Nephron (organoid): ENCODE results near the gene CCDC13.
A peak's percentile ranks its signal among the peaks of the same experiment; 100 is the strongest.

Experiments
- H3K27ac Mint-ChIP-seq, 3 experiments: 2 replicates each; pipeline ENCODE4 v1.8.0; 2020; ENCODE audit warnings: mixed read lengths in 3 of 3, mild to moderate bottlenecking in 2 of 3, moderate library complexity in 1 of 3
- H3K27me3 Mint-ChIP-seq: 2 replicates; pipeline ENCODE4 v1.8.0; 2021; ENCODE audit warnings: low read depth, mild to moderate bottlenecking, moderate library complexity, mixed read lengths
- H3K36me3 Mint-ChIP-seq: 2 replicates; pipeline ENCODE4 v1.8.0; 2020; ENCODE audit warnings: low read depth, mixed read lengths
- H3K4me1 Mint-ChIP-seq: 2 replicates; pipeline ENCODE4 v1.8.0; 2020; ENCODE audit warnings: mixed read lengths
- H3K4me3 Mint-ChIP-seq, 3 experiments: 2 replicates each; pipeline ENCODE4 v1.8.0; 2020; ENCODE audit warnings: mild to moderate bottlenecking in 3 of 3, mixed read lengths in 3 of 3, moderate library complexity in 2 of 3
- H3K9me3 Mint-ChIP-seq: 2 replicates; pipeline ENCODE4 v1.8.0; 2020; ENCODE audit warnings: mixed read lengths
- CTCF ChIP-seq, 3 experiments: fragments of 200-600 bp; sonication (generic); IDR thresholded peaks; one replicate each; pipeline ENCODE4 v1.5.0; 2021; ENCODE audit warnings: antibody characterized with exemption in 3 of 3; ENCODE audit not compliant: unreplicated experiment in 3 of 3

The CCDC13 gene

GRCh38 chr3:42805141-42805821, 32.2 kb upstream of the CCDC13 start:
- peaks cover 13% of the 10 kb centered on the region for H3K36me3 Mint-ChIP-seq
- H3K4me3 Mint-ChIP-seq = peak overlapping the region; percentile 97 to 98 (median 97)
- TF ChIP-seq CTCF (IDR thresholded peaks at IDR 0.05; ENCODE audit: unreplicated experiment in 3 of 3) = no peak

GRCh38 chr3:42804831-42805132, 31.7 kb upstream of the CCDC13 start:
- Mint-ChIP-seq H3K27ac (peak overlapping the region; percentile 98 to 99 (median 99)), H3K36me3 (peaks cover 15% of the 10 kb centered on the region), H3K4me1 (peaks cover 37% of the 10 kb centered on the region), H3K27me3 (peaks cover 29% of the 10 kb centered on the region), H3K4me3 (peak overlapping the region; percentile 97 to 98 (median 97)), H3K9me3 (no peaks in the 10 kb centered on the region)
- no peak for TF ChIP-seq CTCF (IDR thresholded peaks at IDR 0.05; ENCODE audit: unreplicated experiment in 3 of 3)

More at GRCh38 chr3:42805141-42805821, 32.2 kb upstream of the CCDC13 start:
- H3K27me3 Mint-ChIP-seq = peaks cover 29% of the 10 kb centered on the region
- no peaks in the 10 kb centered on the region for H3K9me3 Mint-ChIP-seq
- H3K27ac Mint-ChIP-seq = peak overlapping the region; percentile 98 to 99 (median 99)
- H3K4me1 Mint-ChIP-seq = peaks cover 35% of the 10 kb centered on the region

GRCh38 chr3:42804106-42804830, 31.2 kb upstream of the CCDC13 start, which contains the start of gene HIGD1A:
Gene HIGD1A (minus strand): TSS chr3:42804490. CDS start chr3:42794253, 10,237 bp downstream.
- Mint-ChIP-seq H3K4me3 (peak within 1 kb of the TSS; percentile 97 to 98 (median 97)), H3K27ac (peak within 1 kb of the TSS; percentile 98 to 99 (median 99)), H3K4me1 (peaks cover 42% of the 10 kb centered on the region), H3K9me3 (no peaks in the 10 kb centered on the region), H3K36me3 (peaks cover 20% of the 10 kb centered on the region), H3K27me3 (peaks cover 25% of the 10 kb centered on the region)
- TF ChIP-seq CTCF (IDR thresholded peaks at IDR 0.05; ENCODE audit: unreplicated experiment in 3 of 3) = no peak

GRCh38 chr3:42803414-42804105, 30.5 kb upstream of the CCDC13 start:
- Mint-ChIP-seq H3K4me3 (peak overlapping the region; percentile 97 to 98 (median 97)), H3K4me1 (peaks cover 43% of the 10 kb centered on the region), H3K36me3 (peaks cover 21% of the 10 kb centered on the region), H3K27ac (peak overlapping the region; percentile 98 to 99 (median 99)), H3K27me3 (peaks cover 21% of the 10 kb centered on the region), H3K9me3 (no peaks in the 10 kb centered on the region)
- TF ChIP-seq CTCF (IDR thresholded peaks at IDR 0.05; ENCODE audit: unreplicated experiment in 3 of 3) = no peak

- Mint-ChIP-seq H3K27ac (peak overlapping the region; percentile 98 to 99 (median 99)), H3K9me3 (no peaks in the 10 kb centered on the region), H3K4me1 (peaks cover 43% of the 10 kb centered on the region), H3K4me3 (peak overlapping the region; percentile 97 to 98 (median 97)), H3K27me3 (peaks cover 21% of the 10 kb centered on the region), H3K36me3 (peaks cover 21% of the 10 kb centered on the region)
- no peak for TF ChIP-seq CTCF (IDR thresholded peaks at IDR 0.05; ENCODE audit: unreplicated experiment in 3 of 3)
These were observed 29.9 kb upstream of the CCDC13 start for GRCh38 chr3:42802876-42803413.
